HuH-7.5 (cell line): Measurements from ENCODE around the gene CATSPERE.
"Not testable (repeated sequence)": the region's sequence is repeated elsewhere in the genome, so short reads cannot be mapped to it uniquely, and the experiment has no call there.

Source experiments
- DNase-seq: peaks from one replicate; pipeline ENCODE4 v3.0.0; 2011; ENCODE audit warnings: low spot score

The CATSPERE gene

DNA sequence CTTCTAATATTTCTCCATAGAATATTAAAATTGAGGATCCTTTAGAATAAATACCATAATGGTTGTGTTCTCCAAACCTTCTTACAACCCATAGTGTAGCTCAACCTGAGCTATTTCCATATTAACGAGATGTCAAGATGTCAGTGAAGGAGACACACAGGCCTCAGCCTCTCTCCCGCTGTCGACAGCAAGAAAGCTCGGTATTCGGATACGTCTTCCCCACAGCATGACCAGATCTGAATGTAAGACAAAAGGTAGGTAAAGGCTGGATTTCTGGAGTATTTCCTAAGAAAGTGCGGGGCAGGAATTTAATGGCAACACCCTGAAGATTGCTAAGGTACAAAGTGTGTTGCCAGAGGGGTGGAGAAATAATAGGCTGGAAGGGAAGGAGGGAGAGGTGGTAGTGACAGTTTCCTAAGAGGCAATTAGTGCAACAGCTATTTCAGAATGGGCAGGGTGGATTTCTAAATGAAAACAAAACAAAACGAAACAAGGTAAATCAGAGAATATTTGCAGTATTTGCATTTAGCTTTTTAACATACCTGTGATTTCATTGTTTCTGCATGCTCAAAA lies 11.1 kb upstream of the CATSPERE start:
- DNase-seq: no peak

DNA sequence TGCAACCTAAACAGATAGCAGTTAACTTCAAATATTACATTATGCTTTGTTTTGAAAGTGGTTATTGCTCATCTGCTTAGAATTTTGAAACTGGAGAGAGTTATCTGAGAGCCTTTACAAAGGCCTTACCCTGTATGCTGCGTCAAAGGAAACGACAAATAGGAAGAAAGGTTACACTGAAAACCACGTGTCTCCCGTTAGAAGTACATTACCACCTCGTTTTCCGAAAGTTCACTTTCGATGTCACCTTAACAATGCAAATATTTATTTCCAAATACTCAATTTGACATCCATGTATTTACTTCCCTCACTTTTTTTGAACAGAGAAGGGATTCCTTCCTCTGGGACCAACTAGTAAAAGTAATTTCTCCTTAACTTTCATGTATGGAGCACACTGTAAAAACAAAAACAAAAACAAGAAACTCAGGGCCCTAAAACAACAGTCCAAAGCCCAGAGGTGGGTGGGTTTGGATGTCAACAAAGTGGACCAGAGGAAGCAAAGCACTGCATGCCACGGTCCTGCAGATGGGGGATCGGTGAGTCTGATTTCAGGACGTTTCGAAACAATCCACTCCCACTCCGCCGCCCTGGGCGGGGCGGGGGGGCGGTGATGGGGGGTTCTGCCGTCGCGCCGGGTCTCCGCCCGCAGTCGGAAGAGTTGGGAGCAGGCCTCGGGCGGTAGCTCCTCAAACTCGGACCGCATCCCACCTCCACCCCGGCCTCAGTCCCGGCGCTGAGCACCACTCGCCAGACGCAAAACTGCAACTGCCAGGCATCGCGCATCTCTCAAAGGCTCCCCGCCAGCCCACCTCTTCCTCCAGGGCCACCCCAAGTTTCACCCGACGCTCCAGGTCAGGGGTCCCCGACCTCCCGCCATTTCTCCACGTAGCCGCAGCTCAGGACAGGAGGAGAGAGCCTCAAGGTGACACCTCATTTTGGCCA lies 10.2 kb upstream of the CATSPERE start:
- DNase-seq: peak; percentile 37

DNA sequence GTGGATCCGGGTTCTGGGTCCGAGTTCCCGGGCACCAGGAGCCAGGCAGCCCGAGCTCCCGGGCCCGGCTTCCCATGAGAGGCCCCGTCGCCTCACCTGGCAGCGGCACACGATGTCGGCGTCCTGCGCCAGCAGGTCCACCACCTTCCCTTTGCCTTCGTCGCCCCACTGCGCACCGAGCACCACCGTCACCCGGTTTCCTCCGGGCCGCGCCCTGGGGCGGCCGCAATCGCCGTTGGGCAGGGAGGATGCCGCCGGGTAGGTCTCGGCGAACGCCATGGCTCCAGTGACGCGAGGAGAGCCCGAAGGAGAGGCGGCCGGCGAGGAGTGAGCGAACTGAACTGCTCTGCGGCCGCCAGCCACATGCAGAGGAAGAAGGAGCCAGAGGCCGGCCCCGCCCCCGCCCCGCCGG lies 9.5 kb upstream of the CATSPERE start, which contains the start of gene ADSS2:
Gene ADSS2 (minus strand): TSS at position 371 of the 412 bp plus-strand sequence. CDS start 92 bp downstream, at position 279.
- DNase-seq: peak; percentile 25

DNA sequence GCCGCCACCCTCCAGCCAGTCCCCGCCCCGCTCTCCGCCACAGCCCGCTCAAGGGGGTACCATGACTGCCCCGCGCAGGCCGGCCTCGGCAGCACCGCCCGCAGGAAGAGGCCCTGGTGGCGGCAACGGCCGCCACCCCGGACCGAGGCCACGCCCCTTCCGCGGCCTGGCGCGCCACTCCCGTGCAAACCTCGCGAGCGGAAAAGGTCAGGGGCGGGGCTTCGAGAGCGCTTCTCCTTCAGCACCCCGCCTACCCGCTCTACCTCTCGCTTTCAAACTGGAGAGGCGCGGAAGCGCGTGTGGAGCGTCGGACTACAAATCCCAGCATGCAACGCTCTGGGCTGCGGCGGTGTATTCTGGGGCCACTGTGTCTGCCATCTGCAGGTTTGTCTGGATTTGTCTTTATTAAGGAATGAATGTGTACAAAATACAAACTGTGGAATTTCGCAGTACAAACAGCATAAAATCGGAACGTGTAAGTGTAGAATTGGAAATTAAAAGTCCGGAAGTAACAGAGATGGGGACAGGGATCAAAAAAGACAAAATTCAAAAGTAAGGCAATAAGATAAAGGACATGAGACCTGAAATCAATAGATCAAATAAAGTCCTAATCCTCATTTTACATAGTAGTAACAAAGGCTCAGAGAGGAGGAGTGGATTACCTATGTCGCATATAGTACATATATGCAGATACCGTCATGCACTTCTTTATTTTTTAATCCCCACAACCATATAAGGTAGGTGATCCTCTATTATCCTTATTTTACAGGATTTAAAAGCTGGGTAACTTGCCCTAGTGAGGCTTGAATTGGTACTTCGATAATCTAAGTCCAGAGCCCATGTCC lies 8.9 kb upstream of the CATSPERE start:
- peak; percentile 85 for DNase-seq

DNA sequence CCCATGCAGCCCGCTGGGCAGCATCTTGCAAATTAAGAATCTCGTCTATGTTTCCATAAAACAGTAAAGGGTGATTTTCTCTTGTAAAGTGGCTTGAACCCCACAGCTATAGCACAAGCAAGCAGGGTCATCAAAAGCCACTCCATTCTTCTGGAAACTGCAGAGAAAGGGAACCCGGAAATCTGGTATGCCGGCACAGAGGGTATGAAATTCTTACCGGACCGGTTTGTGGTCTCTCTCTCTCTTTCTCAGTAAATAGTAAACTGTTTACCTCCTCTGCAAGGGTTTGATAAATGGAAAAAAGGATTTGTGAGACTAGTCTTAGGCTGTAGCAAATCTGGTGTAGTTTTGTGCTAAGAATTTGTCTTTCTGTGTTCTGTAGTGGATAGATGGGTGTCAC lies 6.7 kb upstream of the CATSPERE start:
- DNase-seq: no peak

DNA sequence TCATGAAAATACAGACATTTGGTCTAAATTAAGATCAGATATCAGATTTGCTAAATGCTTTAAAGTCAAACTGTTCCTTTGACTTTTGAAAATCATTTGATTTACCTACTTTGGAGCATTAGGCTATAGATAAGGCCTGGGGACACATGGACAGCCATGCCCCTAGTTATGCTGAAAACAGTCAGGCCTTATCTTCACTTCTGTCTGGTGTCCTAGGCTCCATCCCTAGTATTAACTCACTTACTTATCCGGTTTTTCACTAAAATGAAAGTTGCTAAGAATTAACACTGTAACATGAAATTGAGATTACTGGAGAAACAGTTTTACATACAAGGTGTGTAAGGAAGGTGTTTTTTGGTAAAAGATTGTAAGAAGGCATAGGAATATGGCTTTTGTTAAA lies 4.5 kb upstream of the CATSPERE start:
- DNase-seq: no peak

DNA sequence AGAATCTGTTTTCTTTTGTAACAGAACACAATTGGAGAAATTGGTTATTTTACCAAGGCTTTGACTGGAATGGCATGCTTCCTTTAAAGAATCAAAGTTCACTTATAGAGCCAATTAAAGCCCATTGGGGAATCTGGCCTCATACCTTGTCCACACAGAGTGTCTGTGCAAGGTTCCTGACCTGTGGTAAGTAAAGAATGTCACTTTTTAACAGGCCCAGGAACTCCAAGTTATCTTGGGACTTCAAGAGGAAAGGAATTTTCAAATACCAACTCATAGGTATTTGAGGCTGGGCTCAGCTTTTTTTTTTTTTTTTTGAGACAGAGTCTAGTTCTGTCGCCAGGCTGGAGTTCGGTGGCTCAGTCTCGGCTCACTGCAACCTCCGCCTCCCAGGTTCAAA lies 2.3 kb upstream of the CATSPERE start:
- DNase-seq: no peak

DNA sequence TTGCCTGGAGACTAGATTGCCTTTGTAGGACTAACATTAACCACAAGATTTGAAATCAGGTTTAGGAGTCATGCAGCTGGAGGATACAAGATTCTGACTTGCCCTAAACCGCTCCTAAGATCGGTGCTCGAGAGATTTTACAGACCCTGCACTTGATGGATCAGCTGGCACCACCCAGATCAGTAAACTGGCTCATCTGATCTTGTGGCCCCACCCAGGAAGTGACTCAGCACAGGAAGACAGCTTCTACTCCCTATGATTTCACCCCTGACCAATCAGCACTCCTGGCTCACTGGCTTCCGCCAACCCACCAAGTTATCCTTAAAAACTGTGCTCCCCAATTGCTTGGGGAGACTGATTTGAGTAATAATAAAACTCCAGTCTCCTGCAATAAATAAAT lies 876 bp upstream of the CATSPERE start:
- DNase-seq: no peak

DNA sequence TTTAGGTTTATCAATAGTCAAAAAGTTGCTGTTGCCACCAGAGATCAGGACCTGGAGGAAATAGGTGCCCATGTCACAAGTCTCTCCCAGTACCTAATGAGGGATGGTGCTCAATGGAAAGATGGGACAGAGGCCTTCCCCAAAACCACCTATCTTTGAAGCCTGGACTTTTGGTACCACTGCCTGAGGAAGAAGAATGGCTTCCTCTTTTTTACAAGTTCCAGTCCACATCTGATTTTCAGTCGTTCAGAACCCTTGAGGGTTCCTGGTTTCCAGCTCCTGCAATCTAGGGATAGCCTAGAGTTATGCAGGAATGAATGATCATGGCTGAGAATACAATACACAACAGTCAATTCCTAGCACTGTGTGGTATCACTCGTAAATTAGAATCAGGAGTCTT lies 5.7 kb downstream of the CATSPERE start:
- no peak for DNase-seq

DNA sequence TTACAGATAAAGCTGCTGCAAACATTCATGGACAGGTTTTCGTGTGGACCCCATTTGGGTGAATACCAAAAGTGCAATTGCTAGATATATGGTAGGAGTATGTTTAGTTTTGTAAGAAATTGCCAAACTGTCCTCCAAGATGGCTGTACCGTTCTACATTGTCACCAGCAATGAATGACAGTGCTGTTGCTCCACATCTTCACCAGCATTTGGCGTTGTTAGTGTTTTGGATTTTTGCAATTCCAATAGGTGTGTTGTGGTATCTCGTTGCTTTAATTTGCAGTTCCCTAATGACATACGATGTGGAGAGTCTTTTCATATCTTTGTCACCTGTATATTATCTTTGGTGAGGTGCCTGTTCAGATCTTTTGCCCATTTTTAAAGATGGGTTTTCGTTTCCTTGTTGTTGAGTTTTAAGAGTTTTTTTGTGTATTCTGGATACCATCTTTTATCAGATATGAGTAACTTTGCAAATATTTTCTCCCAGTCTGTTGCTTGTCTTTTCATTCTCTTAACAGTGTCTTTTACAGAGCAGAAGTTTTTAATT lies 12.1 kb downstream of the CATSPERE start:
- no peak for DNase-seq

DNA sequence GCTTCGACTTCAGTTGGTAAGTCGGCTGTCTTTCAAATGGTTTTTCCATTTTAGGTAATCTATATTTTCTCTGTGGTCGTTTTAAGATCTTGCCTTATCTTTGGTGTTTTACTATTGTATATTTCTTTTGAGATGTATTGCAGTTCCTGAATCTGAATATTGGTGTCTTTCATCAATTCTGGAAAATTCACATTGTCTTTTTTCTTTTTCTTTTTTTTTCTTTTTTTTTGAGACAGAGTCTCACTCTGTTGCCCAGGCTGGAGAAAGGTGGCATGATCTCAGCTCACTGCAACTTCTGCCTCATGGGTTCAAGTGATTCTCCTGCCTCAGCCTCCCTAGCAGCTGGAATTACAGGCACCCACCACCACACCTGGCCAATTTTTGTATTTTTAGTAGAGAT lies 23.9 kb downstream of the CATSPERE start:
- DNase-seq: not testable (repeated sequence)

DNA sequence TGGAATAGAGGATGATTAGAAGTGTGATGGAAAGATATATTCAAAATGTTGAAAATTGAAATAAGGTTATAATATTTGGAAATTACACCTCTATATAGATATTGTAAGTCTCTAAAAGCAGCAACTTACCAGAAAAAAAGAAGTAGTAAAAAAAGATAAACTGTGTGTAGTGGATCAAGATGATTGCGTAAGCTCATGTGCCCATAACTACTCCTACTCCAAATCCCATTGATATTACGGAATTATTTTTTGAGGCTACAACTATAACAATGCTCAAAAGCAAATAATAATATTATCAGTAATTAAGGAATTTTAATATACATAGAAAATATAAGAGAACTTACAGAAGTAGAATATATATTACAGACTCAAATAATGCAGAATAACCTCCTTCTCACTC lies 33.6 kb downstream of the CATSPERE start:
- DNase-seq: no peak

DNA sequence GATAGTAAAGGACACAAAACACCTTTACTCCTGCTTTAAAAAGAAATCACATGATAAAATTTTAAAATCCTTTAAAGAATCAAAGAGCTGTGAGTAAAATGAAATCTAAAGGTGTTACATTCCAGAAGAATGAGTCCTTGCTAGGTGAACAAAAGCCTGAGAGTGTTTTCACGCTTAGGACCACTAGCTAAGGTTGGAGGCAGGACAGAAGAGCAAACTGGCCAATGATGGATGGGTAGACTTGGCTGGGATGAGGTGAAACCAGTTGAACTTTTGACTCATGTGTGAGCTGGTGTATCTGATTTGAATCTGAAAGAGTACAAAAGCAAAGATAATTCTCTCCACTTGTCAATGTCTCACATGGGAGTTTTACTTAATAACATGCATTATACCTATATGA lies 35.1 kb downstream of the CATSPERE start:
- no peak for DNase-seq

DNA sequence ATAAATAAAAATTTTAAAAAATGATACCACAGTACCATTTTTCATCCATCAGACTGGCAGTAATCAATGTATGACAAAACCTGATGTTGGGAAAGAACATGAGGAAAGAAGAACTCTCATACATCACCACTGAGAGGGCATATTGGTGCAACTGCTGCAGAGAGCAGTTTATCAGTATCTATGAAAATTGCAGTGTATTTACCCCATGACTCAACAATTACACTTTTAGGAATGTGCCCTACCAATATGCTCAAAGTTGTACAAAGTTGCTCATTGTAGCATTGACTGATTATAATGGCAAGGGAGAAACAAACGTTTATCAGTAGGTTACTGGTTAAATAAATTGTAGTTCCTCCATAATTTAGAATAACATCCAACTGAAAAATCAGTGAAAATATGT lies 36.7 kb downstream of the CATSPERE start:
- no peak for DNase-seq

DNA sequence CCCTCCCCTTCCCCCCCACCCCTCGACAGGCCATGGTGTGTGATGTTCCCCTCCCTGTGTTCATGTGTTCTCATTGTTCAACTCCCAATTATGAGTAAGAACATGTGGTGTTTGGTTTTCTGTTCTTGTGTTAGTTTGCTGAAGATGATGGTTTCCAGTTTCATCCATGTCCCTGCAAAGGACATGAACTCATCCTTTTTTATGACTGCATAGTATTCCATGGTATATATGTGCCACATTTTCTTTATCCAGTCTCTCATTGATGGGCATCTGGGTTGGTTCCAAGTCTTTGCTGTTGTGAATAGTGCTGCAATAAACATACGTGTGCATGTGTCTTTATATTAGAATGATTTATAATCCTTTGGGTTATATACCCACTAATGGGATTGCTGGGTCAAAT lies 38.4 kb downstream of the CATSPERE start:
- not testable (repeated sequence) for DNase-seq

DNA sequence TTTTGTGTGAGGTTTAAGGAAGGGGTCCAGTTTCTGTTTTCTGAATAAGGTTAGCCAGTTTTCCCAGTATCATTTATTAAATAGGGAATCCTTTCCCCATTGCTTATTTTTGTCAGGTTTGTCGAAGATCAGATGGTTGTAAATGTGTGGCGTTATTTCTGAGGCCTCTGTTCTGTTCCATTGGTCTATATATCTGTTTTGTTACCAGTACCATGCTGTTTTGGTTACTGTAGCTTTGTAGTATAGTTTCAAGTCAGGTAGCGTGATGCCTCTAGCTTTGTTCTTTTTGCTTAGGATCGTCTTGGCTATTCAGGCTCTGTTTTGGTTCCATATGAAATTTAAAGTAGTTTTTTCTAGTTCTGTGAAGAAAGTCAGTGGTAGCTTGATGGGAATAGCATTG lies 39.4 kb downstream of the CATSPERE start:
- DNase-seq: not testable (repeated sequence)

DNA sequence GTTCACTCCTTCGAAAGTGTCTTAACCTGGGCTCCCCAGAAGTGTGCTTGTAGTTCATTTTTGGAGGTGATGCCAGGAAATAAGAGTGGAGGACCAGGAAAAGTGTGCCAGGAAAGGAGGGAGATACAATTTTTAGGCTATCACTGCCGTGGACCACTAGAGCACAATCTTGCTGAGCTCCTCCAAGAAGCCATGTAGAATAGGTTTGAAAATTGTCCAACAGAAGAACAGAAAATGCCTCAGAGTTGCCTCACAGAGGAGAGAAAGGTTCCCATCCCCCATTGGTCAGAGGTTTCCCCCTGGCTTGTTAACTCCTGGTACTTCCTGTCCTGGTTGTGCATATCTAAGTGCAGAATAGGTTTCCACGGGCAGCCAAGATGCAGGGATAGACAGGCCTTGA lies 41.6 kb downstream of the CATSPERE start:
- DNase-seq: no peak

DNA sequence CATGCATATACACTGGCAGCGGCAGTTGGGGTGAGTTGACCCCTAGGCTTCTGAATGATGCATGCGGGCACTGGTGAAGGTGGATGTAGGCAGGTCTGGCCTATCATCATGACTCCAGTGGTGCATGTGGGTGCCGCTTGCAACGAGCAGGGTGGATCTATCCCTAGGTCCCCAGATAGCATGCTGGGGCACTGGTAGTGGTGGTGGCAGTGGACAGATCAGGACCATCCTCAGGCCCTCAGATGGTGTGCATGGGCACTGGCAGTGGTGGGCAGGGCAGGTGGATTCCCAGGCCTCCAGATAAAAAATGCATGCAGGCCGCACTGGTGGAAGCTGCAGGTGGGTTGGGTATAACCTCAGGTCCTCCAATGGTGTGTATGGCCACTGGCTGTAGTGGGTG lies 52.4 kb downstream of the CATSPERE start:
- no peak for DNase-seq

DNA sequence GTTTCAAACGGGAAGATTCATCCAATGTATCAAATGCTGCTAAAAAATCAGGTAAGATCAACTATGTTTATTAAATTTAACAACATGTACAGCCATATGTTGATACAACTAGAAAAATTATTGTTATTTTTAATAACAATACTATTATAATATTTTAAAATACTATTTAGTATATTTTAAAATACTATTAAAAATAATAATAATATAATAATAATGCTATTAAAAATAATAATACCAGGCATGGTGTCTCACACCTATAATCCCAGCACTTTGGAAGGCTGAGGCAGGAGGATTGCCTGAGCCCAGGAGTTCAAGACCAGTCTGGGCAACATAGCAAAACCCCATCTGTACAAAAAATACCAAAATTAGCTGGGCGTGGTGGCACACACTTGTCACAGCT lies 54.6 kb downstream of the CATSPERE start:
- DNase-seq: no peak

DNA sequence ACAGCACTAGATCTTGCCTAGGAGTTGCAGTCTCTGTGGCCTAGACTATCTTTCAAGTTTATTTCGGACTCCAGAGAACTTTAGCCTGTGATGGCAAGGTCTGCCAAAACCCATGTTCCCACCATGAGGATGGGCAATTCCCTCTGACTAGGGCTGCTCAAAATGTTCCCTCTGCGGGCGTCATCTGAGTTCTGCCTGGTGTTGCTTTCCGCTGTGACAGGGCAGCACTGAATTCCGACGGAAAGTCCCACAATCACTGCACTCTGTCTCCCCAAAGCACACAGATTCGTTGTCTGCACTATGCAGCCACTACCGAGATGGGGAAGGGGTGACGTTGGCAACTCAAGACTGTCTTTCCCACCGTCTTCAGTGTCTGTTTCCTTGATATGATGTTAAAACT lies 75.2 kb downstream of the CATSPERE start:
- DNase-seq: no peak

DNA sequence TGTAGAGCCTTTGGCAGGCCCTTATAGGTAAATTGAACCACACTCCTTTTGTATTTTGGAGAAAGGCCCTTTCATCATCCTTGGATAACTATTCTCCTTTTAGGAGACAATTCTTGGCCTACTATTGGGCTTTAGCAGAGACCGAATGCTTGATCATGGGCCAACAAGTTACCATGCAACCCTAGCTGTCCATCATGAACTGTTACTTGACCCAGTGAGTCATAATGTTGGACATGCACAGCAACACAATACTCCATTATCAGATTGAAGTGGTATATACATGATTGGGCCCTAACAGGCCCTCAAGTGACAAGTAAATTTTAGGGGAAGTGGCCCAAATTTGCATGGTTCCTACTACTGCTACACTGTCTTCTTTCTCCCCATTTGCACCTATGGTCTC lies 84.4 kb downstream of the CATSPERE start:
- no peak for DNase-seq

DNA sequence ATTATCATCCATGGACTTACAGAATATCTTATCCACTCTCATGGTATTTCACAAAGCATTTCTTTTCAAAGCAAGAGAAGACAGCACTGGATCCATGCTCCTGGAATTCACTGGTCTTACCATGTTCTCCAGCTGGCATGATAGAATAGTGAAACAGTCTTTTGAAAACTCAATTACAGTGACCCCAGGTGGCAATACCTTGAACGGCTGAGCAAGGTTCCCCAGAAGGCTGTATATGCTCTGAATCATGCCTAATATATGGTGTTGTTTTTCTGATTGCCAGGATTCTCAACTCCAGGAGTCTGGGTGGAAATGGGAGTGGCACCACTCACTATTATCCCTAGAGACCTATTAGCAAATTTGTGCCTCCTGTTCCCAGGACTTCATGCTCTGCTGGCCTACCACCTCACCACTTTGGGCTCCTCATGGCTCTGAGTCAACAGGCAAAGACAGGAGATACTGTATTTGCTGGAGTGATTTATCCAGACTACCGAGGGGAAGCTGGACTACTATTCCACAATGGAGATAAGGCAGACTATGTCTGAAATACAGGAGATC lies 87.6 kb downstream of the CATSPERE start:
- DNase-seq: no peak
